HUDEP-2 (cell line): Measurements from ENCODE around the gene CCDC34.
"Not testable (repeated sequence)": the region's sequence is repeated elsewhere in the genome, so short reads cannot be mapped to it uniquely, and the experiment has no call there.

Source experiments
- DNase-seq, 76 experiments: peaks; one replicate each; lab custom pipeline; 2025; ENCODE audit not compliant: unreplicated experiment in 76 of 76; lab: John Stamatoyannopoulos, UW

Gene CCDC34

DNA sequence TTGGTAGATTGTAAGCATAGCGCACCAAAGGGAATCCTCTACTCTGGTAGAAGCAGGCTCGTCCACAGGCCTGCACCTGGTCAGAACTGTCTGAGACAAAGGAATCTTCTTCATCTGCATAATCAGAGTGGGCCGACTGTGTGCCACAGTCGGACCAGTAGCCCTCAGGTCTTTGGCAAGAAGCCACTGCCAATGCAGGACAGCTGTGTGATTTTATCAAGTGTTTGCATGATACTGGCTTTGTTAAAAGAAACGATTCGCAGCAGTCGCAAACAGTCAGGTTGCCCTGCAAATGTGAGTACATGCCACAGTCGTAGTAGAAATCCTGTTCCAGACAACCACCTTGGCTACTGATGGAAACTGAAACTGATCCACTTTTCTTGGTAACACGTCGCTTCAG, 4.9 kb upstream of the CCDC34 start:
- DNase-seq = peak in 5 of 76 experiments; percentile 11 to 28 (median 15)

DNA sequence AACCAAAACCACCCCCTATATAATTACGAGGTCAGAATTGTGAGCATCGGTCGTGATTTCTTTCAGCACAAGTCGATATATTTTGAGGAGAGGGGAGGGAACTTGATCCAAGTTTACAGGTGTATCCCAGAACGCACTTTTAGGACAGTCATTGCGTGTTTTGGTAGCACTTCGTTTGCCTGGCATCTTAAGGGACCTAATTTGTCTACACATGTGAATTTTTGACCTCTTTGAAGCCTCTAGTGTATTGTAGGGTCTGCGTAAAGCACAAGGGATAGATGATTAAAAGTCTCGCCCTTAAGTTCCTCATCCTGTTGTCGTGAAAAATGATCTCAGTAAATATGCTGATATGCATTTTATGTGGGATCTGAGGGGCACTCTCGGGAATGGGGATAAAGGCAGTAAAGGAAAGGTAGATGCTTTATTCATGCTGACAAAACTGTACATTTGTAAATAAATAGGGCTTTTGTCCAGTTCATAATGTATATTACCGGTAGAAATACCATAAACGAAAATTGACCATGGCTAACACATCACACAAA, 632 bp upstream of the CCDC34 start:
- no peak for DNase-seq

DNA sequence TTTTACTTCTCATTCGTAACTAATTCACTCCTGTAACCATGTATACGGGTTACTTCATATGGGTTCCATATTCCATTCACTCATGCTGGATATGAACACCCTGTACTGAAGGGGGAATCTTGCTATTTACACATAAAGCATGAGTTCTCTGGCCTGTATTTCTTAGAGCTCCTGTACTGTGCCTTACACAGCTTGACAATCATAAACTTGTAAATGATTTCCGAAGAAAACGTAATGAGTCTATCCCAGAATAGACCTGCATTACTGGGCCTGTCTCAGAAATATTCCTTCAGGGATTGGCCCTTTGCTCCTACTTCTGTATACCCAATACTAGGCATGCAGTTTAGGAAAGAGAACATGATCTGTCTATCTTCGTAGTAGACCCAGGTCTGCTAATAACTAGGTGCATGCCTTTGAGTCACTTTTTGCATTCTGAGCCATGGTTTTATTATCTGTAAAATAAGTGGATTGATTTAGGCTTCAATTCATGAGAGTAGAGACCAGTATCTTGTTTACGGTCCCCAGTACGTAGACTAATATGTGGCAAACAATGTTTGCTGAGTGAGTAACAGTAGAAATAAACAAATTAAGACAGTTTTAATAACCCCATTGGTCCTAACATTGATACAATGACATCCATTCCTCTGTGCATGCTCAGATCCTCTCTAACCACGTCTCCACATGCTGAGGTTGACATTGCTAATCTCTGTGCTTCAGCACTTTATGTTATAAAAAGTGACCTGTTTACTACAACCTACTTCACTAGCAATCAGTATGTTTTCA, 1.2 kb downstream of the CCDC34 start:
- DNase-seq = no peak

DNA sequence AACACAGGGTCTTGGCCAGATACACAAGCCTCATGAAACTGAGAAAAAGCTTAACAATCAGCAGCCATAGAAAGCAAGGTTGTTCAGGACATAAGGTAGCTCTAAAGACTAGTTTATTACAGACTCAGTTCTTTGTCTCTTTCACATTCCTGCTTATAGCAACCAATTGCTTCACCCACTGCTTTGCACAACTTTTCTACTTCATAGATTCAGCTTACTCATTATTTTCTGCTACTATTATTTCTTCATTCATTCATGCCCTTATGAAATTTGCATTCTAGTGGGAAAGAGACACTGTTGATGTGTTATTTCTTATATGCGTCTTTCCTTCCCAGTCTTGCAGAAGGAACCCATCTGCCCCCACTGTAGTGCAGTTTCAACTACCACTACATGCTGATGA, 4.7 kb downstream of the CCDC34 start:
- no peak for DNase-seq

DNA sequence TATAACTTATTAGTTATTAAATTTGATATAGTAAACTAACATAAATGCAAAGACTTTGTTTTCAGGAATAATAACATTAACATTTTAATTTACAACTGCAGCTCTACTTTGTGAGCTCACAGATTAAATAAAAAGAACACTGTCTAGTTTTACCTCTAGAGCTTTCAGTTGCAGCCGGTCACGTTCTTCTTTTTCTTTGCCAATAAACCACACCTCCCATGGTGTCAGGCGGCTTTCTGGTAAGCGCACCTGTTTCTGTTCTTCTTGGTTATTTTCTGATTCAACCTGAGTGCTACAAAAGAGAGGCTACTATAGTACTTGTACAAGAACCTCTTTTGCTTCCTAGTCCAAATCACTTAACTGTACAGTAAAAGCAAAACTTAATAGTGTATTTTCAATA, 5.8 kb downstream of the CCDC34 start:
- no peak for DNase-seq

DNA sequence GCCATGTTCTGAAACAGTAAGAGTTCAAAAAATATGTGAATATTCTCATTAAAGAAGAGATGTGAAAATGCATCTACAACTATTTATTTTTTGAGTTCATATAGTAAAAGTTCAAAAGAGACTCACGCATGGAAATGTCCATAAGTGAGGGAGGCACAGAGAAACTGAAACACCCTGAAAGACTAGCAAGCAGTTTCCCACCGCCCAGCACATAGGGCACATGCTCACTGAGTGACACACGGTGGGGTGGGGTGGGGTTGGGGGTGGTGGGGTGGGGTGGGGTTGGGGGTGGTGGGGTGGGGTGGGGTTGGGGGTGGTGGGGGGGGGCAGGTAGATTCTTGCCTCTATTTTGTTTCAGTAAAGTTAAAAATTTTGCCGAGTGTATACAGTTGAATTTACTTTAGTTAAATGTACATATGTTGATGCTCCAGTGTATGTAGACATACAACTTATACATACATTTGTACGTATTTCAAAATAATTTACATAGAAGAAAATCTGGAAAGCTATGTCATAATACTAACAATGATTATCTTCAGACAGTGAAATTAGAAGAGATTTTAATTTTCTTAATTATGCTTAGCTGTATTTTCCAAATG, 6.3 kb downstream of the CCDC34 start:
- DNase-seq = no peak

DNA sequence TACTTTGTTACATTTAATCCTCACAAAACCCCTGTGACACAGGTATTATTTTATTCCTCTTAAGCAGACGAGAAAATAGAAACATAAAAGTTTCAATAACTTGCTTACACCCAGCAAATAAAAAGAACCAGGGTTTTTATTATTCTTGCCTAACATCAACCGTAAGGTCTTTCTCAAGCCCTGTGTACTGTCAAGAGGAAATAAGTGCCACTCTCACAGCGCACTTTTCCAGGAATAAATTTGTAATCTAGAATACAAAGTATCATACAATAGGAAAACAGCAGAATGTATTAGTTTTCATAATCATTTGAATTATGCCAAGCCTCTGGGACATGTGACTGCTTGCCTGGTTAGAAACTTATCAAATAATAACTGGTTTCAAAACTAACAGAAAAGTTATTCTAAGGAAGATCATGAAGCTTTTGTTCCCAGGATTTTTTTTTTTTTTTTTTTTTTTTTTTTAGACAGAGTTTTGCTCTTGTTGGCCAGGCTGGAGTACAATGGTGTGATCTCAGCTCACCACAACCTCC, 7.4 kb downstream of the CCDC34 start:
- no peak for DNase-seq

DNA sequence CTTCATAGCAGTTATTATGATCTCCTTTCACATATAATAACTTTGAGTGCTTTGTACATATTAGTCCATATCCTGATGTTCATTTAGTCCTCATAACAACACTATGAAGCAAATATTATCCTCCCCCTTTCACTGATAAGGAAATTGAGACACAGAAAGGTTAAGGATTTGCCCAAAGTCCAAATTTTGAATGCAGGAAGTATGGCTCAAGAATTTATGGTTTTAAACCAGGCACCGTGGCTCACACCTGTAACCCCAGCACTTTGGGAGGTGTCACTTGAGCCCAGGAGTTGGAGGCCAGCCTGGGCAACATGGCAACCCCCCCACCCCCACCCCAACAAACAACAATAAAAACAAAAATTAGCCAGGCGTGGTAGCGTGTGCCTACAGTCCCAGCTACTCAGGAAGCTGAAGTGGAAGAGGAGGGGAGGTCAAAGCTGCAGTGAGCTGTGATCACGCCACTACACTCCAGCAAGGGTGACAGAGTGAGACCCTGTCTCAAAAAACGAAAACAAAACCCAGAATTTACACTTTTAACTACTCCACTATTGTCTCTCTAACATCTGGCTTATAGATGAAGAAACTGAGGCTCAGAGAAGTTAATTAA, 8.6 kb downstream of the CCDC34 start:
- no peak for DNase-seq

DNA sequence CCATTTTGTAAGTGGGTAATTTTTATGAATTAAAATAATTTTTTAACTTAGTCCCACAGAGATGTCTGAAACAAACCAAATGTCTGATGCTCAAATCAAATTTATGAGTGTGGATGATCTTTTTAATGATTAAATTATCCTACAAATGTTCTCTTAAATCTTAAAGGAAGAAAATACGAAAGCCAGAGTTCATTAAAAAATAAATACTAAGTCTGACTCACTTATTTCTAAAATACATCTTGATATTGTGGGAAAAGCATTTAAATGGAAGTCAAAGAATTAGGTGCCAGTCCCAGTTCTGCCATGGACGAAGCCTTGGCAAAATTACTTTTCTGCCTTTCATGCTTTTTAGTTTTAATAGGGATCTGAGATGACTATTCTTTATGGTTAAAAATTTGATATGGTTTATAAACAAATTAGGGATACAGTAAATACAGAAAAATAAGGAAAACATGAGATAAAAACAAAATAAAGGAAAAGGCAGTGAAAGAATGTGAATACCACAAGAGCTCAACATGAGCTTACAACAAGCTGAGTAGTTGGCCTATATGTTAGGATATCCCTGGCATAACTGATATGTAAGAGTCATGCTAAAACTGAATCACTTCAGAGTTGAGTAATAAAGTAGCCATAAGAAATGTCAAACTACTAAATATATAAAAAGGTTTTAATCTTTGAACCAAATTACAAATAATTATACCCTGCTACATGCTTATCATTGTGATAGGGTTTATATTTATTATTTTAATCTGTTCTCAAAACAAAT, 9.2 kb downstream of the CCDC34 start:
- DNase-seq = no peak

DNA sequence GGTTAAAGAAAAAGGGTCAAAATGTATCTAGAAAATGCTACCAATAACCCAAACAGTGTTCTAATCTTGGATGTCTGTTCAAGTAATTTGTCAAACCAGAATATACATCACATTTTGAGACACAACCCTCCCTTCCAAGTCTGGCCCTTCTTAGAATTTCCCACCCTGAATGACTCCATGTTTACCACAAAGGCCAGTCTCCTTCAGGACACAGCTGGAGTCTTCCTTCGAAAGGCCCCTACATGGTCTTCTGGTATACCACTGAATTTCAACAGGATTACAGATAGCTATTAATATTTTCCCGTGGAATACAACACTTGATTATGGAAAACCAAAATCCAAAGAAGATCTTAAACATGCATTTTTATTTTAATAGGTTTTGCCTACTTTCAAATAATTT, 10.2 kb downstream of the CCDC34 start:
- no peak for DNase-seq

DNA sequence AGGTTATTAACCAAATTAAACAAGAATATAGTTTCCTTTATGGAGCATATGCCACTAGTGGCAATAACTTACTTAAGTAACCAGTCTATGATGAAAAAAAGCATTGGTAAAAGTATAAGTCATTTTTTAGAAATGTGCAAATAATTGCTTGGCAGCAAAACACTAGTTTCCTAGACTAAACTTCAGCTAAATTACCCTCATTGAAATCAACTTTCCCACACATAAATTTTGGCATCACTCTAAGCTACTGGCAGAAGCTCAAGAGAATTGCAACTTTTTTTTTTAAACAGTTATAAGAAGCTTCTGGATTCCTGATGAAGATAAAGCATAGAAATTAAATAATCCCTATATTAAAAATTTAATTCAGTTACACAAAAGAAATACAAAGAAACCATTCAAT, 12.5 kb downstream of the CCDC34 start:
- no peak for DNase-seq

DNA sequence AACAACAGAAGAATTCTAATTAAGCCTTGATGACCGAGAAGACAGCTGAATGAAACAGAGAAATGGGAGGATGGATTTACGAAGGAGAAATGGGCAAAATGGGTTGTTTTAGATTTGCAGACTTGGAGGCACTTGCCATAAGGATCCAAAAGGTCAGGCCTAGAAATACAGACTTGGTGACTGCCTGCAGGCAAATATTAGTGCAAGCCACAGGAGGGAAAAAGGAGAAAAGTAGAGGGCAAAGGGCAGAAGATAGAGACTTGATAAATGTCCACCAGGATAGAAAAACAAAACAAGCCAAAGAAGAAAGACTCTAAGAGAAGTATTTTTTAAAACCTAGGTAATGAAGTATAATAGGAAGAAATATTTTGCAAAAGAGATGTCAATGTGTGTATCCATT, 13.1 kb downstream of the CCDC34 start:
- no peak for DNase-seq

DNA sequence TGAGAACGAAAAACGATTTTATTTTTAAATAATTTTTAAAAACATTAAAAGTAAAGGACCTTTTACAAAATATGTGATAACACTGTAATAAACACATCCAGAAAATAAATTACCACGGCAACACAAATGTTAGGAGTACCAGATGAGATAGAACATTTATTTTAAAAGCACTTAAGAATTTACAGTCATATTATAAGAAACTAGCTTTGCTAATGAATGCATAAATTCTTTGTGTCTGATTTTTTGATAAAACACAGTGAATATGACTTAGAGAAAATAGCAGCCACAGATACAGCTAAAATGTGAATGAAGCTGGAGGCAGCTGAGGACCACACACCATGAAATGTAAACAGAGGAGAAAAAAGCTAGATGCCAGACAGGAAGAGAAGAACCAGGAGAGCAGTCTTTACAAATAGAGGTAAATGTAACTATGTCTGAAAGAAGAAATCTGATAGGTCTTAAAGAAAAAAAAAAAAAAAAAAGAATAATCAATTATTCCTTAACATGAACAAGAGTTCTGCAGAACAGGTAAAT, 14.6 kb downstream of the CCDC34 start:
- no peak for DNase-seq

DNA sequence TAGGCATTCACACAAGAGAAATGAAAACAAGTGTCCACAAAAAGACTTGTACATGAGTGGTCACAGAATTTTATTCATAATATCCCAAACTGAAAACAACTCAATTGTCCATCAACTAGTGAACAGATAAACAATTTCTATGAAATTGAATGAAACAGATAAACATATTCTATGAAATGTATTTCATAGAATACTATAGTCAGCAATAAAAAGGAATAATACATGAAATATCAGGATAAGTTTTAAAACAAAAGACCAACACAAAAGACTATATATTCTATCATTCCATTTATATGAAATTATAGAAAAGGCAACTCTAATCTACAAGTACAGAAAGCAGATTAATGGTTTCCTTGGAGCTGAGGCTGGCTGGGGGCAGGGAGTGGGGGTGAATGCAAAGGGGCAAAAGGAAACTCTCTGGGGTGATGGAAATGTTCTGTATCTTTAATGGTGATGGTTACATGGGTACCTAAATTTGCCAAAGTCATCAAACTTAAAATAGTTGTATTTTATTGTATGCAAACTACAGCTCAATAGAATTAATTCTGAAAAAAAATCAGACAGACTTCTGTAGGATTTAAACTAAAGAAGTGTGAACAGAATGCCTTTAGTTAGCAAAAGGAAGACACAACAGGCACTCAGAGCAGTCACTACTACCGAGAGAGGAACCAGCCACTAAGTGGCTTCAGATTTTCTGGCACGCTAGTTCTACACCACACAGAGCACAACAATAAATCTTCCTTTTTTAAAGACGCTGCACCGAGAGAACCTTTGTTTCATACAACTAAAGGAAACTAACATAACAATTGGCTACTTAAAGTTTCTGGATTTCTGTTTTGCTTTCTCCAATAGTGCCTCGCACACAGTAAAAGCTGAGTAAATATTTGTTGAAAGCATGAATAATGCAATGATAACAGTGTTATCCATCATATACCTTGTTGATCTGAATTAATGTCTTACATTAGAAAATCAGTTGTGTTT, 15.4 kb downstream of the CCDC34 start:
- DNase-seq = no peak

DNA sequence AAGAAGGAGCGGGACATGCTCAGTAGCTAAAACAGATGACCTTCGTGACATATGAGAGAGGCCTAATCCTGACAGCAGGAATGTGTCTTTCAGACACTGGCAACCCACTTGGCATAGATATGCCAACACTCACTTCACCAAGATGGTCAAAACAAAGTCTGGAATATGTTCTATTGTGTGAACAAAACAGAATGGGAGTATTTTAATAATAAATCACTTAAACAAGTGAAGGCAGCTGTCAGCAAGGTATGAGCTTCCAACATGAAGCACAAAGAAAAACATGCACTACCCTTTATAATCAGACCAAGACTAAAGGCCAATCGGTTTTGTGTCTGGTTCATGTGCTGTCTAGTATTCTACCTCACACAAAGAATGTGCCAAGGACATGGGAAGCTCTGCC, 23.1 kb downstream of the CCDC34 start:
- no peak for DNase-seq

DNA sequence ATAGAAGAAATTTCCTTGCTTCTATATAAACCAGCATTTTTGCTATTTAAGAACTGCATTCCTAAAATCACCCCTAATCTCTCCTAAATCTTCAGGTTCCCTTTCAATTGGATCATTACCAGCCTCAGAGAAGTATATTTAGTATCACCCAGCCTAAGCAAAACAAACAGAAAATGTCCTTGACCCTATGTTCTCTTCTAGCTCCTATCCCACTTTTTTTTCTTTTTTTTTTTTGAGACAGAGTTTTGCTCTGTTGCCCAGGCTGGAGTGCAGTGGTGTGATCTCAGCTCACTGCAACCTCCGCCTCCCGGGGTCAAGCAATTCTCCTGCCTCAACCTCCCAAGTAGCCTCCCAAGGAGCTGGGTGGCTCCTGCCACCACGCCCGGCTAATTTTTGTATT, 28.3 kb downstream of the CCDC34 start:
- not testable (repeated sequence) for DNase-seq

DNA sequence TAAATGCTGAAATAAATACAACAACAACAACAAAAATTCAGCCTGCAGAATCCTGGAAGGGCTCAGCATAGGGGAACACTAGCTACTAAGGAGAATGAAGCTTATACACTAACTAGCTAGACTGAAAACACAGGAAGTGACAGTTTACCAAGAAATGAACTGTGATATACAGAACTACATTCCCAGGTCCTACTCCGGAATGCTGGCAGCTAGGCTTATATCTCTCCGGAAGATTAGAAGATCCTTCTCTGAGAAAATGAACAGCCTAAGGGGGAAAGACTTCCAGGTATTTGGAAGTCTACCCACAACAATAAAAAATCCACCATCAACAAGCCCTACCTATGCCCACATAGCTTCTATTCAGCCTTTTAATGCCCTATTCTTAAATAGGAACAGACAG, 31.0 kb downstream of the CCDC34 start:
- DNase-seq = no peak

DNA sequence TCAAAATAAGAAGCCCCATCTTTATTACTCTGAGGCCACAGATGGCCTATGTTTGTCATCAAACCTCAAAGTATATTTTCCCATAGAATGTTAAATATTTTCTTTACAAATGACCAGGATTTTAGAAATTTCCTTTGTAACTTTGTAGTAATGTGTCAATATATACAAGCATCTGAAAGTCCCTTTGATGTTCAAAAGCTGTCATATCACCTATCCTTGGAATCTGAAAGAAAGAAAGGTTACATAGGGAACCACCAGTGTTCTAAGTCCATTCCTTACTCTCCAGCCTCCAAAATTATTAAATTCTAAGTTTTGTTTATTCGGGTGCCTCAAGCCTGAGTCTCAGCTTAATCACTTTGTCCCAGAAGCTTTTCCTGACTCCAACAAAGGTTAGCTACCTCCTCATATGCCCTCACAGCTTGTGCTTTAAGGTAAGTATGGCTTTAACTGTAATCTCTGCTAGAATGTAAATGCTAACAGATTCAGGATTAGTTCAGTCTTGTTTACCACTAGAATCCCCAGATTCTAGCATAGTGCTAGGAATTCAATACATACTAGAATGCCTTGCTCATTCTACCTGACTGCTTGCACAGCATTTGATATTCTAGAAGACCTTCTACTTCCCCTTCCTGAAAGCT, 32.3 kb downstream of the CCDC34 start:
- DNase-seq = no peak
